ENCODE data around the gene TBX5. TPM values are rescaled to one million over a fixed set of nuclear protein-coding genes. Genes with fewer than 3 reads are reported as not detected.

TBX5 gene
- not detected in 2 replicates for total RNA-seq

- DNase-seq (ENCODE audit: low read depth) (no peak), FAIRE-seq (no peak)
- Histone ChIP-seq H3K36me3 (ENCODE audit: control insufficient read depth, insufficient read depth, low read length) (no peaks in the 10 kb centered on the region), H3K27me3 (ENCODE audit: control insufficient read depth, insufficient read depth, low read length) (peaks cover 58% of the 10 kb centered on the region), H3K4me3 (ENCODE audit: low read depth, low read length) (no peak within 1 kb of the TSS)
- TF ChIP-seq, protein P1, sequence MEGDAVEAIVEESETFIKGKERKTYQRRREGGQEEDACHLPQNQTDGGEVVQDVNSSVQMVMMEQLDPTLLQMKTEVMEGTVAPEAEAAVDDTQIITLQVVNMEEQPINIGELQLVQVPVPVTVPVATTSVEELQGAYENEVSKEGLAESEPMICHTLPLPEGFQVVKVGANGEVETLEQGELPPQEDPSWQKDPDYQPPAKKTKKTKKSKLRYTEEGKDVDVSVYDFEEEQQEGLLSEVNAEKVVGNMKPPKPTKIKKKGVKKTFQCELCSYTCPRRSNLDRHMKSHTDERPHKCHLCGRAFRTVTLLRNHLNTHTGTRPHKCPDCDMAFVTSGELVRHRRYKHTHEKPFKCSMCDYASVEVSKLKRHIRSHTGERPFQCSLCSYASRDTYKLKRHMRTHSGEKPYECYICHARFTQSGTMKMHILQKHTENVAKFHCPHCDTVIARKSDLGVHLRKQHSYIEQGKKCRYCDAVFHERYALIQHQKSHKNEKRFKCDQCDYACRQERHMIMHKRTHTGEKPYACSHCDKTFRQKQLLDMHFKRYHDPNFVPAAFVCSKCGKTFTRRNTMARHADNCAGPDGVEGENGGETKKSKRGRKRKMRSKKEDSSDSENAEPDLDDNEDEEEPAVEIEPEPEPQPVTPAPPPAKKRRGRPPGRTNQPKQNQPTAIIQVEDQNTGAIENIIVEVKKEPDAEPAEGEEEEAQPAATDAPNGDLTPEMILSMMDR (IDR thresholded peaks at IDR 0.05; ENCODE audit: insufficient read depth, low read length, severe bottlenecking) = no peak
Measured at GRCh38 chr12:114405519-114406271, at the start of gene TBX5. Gene TBX5, minus strand, starts transcription at chr12:114406144. Its CDS starts 2,246 bp downstream, at chr12:114403898.

- Histone ChIP-seq H3K36me3 (ENCODE audit: control insufficient read depth, insufficient read depth, low read length) (no peaks in the 10 kb centered on the region), H3K4me3 (ENCODE audit: low read depth, low read length) (no peak overlapping the region), H3K27me3 (ENCODE audit: control insufficient read depth, insufficient read depth, low read length) (peaks cover 10% of the 10 kb centered on the region)
- TF ChIP-seq, protein P1 (IDR thresholded peaks at IDR 0.05; ENCODE audit: insufficient read depth, low read length, severe bottlenecking) = no peak
- DNase-seq (ENCODE audit: low read depth) = no peak
- FAIRE-seq = no peak
Measured at GRCh38 chr12:114451657-114452056, 45.7 kb upstream of the TBX5 start.

DNA sequence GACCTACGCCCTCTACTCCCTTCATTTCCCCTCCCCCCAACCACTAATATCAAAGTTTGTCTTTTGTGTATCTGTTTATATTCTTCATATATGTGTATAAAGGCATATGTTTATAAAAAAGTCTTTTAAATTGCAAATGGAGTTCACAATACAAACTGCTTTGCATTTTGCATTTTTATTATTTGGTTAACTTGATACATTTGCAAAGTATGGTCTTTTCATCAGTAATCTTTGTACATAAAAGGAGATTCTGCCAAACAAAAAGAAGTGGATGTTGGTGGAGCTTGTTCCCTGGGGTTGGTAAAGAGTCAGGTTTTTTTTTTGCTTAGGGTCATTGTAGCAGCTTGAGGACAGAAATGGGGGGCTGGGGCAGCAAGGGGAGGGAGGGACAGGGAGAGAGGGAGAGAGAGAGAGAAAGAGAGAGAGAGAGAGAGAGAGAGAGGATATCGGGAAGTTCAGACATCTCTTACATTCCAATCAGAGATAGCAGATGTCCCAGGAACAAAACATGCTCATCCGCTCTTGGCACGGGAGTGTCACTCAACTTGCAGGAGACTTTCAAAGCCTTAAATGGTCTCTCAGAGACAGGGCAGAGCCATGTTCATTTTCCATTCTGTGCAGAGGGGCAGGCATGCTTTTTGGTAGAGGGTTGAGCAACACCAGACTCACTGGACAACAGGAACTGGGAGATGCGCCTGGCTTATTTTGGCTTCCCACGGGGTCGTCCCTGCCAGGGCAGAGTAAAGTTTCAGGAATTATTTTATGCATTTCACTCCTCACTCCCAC, 44.8 kb upstream of the TBX5 start:
- Histone ChIP-seq H3K27me3 (ENCODE audit: control insufficient read depth, insufficient read depth, low read length) (peaks cover 10% of the 10 kb centered on the region), H3K4me3 (ENCODE audit: low read depth, low read length) (no peak overlapping the region), H3K36me3 (ENCODE audit: control insufficient read depth, insufficient read depth, low read length) (no peaks in the 10 kb centered on the region)
- DNase-seq (ENCODE audit: low read depth) (no peak), FAIRE-seq (no peak)
- TF ChIP-seq, protein P1 (IDR thresholded peaks at IDR 0.05; ENCODE audit: insufficient read depth, low read length, severe bottlenecking) = no peak

GRCh38 chr12:114450019-114450418, 44.1 kb upstream of the TBX5 start:
- peaks cover 10% of the 10 kb centered on the region for H3K27me3 ChIP-seq (ENCODE audit: control insufficient read depth, insufficient read depth, low read length)
- TF ChIP-seq, protein P1 (IDR thresholded peaks at IDR 0.05; ENCODE audit: insufficient read depth, low read length, severe bottlenecking) = no peak
- H3K4me3 ChIP-seq (ENCODE audit: low read depth, low read length) = no peak overlapping the region
- DNase-seq (ENCODE audit: low read depth) (no peak), FAIRE-seq (no peak)
- no peaks in the 10 kb centered on the region for H3K36me3 ChIP-seq (ENCODE audit: control insufficient read depth, insufficient read depth, low read length)

DNA sequence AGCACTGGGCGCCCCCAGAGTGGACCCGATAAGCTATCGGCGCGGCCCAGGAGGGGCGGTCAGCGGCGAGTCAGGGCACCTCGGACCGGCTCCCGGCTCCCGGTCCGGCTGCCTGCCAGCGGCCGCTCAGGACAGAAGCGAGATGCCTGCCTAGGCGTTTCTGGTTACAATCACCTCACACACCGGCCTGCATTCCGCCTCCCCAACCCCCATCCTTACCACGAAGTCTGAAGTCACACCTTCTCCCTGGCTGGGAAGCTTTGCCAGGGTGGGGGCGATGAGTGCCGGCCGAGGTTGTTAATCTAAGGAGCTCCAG, 42.6 kb upstream of the TBX5 start:
- H3K36me3 ChIP-seq (ENCODE audit: control insufficient read depth, insufficient read depth, low read length) = no peaks in the 10 kb centered on the region
- TF ChIP-seq, protein P1 (IDR thresholded peaks at IDR 0.05; ENCODE audit: insufficient read depth, low read length, severe bottlenecking) = no peak
- FAIRE-seq (no peak), DNase-seq (ENCODE audit: low read depth) (no peak)
- H3K27me3 ChIP-seq (ENCODE audit: control insufficient read depth, insufficient read depth, low read length) = peaks cover 19% of the 10 kb centered on the region
- H3K4me3 ChIP-seq (ENCODE audit: low read depth, low read length) = no peak overlapping the region

Data from bronchial epithelial cell (primary cell).